GM20431 (cell line): ENCODE results near the gene ROR1.
"Not testable (repeated sequence)": the region's sequence is repeated elsewhere in the genome, so short reads cannot be mapped to it uniquely, and the experiment has no call there.

Source experiments
- in situ Hi-C: fragments of 300-500 bp; cut with MseI, MboI; formaldehyde crosslinking; loops from one replicate; pipeline ENCODE4 v1.15.0; 2020; ENCODE audit warnings: low sequenced_read_pairs; ENCODE audit not compliant: unreplicated experiment

ROR1 gene

DNA sequence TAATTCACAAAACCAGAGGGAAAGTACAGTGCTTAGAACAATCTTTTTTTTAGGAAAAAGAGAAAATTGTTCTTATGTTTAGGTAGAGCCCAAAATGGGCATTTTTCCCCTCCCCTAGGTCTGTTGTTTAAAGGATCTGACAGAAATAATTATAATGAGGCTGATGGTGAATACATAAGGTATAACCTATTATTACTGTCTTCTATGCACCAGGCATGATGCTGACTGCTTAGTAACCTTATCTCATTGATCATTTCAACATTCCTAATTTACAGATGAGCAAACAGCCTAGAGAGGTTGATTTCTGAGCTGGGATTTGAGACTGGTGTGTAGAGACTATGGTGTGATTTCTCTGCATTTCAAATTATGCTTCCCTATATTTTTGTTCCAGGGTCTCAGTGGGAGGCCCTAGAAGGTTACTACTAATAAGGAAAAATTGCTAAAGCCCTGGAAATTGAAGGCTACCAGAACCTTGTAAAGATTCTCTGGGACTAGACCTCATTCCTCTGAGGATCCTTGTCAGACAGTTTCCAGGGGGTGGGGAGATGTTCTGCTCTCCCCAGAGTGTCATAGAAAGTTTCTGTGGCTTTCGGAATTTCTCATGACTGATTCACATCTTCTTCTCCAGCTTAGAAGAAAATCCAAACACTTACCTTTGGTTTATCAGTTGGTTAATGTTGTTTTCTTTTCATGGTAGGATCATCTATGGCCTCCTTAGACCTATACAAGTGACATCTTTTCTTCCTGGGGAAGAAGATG, 44.9 kb downstream of the ROR1 start:
- in situ Hi-C loops = no loop called here

DNA sequence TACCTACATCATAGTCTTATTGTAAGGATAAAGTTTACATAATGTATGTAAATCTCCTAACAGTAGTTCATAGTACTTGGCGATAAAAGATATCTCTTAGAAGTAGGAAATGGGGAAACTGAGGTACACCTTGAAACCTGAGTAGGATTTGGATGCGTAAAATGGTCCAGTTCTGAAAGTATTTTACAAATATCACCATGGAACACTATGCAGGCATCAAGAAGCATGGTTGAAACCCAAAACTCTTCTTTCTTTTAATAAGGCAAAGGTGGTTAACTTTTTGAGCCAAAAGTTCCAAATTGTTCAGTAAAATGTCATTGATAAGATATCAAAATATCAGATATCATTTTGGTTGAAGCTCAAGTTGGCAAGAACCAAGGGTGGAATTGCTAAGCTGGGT, 46.0 kb downstream of the ROR1 start:
- in situ Hi-C loops = no loop called here

DNA sequence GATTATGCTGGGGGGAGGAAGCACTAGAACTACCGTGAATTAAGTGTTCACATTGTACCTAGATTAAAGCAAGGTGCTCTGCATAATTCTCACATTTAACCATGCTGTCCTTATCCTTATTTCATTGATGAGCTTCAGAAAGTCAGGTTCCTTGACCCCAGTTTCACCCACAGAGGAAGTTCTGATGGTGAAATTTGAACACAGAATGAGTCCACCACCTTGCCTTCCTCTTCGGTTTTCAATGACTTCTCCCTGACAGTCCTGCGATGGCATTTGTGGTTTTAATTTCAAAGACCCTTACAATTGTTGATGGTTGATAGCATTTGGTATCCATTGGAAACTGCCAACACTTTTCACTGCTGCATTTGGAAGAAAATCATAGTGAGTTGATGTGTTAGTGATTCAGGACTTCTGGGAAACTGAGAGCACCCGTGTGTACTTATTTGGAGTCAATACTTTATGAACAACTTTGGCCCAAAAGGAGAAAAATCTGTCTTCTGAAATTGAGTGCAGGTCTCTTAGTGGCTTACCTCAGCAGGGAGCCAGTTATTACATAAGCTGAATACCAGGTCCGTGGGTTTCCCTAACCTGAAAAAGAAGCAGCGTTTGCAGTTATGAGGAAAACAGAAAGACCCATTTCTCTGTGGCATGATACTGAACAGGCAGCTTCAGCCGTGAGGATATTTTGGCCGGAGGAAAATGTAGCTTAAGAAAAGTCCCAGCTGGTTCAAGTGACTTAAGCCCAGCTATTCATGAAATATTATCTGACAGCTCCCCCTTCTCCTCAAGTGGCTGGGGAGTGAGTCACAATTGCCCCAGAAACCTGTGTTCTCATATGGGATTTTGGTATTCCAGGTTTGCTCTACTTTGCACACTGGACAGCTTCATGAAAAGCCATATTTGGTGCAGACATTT, 47.5 kb downstream of the ROR1 start:
- in situ Hi-C loops = no loop called here

DNA sequence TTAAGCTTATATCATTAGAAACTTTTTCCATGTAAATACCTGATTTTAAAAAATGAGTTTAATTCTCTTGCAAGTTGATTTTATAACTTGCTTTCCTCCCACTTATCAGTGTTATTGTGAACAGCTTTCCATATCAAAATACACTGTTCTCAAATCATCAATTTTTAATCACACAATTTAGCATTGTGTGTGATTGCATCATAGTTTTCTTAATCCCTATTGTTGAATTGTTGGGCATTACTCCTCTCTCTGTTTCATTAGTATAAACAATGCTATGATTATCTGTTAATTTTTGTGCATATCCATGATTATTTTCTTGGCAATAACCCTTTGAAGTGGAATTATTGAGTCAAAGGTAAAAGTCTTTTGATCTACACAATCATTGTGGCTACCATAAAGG, 48.7 kb downstream of the ROR1 start:
- in situ Hi-C loops = no loop called here

DNA sequence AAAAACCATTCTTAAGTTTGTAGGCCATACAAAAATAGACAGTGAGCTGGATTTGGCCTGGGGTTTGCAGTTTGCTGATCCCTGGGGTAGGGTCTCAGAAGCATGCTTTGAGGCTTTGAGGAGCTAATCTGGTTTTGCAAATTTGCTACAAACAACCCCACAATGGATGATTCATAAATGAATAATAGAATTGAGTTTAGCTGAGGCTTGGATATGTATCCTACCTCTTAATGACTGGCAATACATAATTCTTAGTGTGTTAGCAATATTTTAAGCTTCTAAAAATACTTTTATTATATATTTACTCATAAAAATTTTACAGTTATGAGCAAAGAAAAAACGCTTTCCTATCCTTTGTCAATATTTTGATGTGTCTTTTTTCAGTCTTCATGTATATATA, 50.6 kb downstream of the ROR1 start:
- in situ Hi-C loops = no loop called here

DNA sequence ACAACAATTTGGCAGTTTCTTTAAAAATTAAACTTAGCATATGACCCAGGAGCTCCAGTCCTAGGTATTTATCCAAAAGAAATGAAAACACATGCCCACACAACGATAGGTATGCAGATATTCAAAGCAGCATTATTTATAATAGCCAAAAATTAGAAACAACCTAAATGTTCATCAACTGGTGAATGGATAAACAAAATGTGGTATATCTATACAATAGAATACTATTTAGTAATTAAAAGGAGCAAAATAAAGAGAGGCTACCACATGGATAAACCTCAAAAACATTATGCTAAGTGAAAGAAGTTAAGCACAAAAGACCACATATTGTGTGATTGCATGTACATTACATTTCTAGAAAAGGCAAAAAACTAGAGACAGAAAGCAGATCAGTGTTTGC, 51.3 kb downstream of the ROR1 start:
- in situ Hi-C loops = no loop called here

DNA sequence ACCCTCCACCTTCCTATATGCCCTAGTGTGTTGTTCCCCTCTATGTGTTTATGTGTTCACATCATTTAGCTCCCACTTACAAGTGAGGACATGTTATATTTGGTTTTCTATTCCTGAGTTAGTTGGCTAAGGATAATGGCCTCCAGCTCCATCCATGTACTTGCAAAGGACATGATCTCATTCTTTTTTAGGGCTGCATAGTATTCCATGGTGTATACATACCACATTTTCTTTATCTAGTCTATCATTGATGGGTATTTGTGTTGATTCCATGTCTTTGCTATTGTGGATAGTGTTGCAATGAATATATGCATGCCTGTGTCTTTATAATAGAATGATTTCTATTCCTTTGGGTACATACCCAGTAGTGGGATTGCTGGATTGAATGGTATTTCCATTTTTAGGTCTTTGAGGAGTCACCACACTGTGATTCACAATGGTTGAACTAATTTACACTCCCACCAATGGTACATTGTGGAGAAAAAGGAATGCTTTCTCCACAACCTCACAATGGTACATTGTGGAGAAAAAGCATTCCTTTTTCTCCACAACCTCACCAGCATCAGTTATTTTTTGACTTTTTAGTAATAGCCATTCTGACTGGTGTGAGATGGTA, 52.5 kb downstream of the ROR1 start:
- in situ Hi-C loops = not testable (repeated sequence)

DNA sequence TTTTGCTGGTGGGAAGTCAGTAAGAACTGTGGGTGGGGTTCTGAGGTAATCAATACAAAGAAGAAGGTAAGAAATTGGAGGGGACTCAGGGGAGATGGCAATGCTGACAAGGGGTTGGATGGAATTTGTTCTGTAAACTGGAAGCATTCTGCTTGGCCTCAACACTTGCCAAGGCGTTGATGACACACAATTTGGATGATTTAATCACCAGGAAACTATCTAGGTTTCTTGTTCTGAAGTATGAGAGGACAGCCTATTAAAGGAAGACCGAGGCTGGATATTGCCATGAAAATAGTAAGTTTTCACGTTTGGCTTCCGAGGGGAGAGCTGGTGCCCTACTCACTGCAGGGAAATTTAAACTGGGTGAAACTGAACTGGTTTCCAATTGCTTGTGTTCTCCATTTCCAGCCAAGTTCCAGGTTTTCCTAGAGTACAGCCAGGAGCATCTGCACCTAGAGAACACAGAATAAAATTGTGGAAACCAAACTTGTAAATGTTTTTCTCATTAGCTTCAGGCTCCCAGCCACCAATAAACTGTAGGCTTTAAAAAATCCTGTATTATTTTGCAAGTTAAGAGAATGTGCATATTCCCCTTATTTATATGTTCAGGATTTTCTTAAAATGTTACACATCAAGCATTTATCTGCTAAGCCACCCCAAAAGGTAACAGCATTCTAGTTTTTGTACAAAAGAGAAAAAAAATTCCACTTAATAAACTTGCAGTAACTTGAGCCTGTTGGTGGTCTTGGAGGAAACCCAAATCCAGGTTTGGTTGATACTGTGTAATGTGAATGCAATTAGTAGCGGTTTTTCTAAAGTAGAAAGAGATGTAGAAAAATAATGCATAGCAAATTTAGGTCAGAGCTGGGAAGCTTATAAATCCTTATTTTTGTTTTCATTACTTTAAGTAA, 53.8 kb downstream of the ROR1 start:
- in situ Hi-C loops = no loop called here

DNA sequence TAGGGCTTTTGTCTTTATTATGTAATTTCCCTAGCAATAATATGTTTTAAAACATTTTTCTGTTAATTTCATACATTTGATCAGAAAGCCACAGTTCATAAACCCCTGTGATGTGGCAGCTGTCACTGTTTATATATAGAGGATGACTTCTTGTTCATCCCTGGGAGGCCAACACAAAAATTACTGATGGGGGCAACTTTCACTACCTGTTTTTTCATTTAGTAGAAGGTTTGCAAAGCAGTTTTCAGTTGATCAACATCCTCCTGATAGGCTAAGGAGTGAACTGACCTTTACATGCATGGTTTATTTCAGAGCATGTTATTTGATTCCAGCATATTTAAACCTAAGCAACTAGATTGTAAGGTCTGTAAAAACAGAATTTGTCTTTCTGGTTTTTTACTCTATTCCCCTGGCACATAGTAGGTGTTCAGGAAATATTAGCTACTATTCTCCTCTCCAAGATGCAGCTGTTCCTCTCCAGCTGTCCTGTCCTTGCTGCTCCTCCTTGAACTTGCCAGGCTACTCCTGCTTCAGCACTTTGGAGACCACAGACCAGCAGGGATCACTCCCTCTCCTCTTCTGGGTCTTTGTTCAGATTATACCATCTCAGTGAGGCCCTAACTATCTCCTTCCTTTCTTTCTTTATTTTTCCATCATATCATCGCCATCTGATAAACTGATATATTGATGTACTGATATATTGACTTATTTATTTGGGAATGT, 54.7 kb downstream of the ROR1 start:
- in situ Hi-C loops = no loop called here

DNA sequence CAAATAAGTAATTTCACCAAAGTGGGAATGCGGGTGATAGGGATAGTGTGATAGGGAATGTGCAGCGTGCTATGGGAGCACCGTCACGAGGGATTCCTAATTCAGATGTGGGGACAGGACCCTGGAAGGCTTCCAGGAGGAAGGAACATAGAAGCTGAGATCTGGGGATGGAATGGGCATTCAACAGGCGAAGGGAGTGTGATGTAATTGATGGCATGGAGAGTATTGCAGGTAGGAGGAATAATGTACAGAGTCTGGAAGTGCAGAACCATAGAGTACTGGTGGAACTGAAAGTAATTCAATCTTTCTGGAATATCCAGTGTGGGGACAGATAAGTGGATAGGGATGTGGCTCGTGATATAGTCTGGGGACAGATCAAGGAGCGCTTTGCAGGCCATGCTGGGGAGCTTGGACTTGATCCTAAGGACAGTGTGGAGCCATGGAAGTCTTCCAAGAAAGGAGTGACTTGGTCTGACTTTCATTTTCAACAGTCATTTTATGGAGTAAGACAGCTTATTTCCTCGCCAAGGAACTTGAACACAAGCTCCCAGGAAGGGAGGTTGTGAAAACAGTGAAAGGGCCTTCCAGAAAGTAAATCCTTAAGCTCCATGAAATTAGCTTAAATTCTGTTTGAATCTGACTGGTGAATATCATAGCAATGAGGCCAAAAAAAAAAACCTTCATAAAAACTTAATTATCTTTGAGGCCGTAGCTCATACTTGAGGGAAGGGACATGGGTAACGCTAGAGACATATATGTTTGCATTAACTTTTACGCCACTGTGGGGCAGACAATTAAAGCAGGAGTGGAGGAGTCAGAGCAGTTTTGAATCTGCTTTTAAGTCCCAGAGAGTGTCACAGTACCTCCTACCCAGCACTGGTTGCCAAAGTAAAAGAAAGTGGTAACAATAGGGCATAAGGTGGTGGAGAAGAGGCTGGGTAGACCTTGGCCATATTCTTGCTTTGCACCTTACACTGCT, 55.8 kb downstream of the ROR1 start:
- in situ Hi-C loops = no loop called here

DNA sequence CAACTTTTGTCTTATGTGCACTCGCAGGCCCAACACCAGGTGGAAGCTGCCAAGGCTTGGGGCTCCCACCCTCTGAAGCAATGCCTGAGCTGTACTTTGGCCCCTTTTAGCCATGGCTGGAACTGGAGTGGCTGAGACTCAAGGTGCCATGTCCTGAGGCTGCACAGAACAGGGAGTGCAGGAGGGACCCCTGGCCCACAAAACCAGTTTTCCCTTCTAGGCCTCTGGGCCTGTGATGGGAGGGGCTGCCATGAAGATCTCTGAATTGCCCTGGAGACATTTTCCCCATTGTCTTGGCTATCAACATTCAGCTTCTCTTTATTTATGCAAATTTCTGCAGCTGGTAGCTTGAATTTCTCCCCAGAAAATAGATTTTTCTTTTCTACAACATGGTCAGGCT, 57.6 kb downstream of the ROR1 start:
- in situ Hi-C loops = no loop called here

DNA sequence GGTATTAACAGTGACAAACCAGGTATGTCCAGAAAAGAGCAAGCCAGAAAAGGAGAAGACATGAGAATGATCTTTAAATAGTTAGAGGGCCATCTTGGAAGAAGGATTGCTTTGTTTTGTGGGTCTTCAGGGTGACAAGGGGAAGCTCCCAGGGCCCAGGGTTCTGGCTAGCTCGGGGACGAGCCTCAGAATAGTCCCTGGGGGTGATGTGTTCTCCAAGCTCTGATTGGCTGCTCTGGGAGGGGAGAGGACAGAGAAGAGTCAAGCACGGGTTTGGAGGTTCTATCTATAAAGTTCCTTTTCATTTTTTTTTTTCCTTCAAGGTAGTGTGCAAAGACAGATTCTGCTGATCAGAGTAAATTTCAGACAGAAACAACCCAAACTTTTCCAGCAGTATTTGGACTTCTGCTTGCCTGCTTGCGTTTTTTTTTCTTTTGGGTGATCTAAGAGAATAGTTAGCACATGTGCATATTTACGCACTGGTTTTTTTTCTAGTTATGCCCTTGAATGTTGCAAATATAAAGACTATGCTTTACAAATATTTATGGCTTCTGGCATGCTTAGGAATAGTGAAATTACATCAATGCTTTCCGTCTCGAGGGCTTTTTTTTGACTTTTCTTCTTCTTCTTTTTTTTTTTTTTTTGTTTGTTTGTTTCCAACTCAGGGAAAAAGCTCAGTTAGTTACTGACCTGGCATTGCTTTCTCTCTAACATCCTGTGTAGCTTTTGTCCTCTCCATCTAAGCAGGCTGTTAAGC, 59.7 kb downstream of the ROR1 start:
- in situ Hi-C loops = no loop called here

DNA sequence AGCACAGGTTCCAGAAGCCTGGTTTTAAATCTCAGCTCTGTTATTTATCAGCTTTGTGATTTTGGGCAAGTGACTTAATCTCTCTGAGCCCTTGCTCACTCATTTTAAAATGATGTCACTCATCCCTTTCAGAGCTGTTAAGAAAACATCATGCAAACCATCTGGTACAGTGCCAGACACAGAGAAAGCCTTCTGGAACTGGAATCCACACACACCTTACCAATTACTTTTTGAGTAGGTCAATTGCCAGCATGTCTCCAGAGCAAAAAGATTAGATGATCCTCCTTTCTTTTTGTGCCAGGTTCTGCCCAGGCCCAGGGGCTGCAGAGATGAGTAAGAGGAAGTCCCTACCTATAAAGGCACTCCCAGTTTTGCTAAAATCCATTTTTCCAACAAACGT, 61.3 kb downstream of the ROR1 start:
- in situ Hi-C loops = no loop called here

DNA sequence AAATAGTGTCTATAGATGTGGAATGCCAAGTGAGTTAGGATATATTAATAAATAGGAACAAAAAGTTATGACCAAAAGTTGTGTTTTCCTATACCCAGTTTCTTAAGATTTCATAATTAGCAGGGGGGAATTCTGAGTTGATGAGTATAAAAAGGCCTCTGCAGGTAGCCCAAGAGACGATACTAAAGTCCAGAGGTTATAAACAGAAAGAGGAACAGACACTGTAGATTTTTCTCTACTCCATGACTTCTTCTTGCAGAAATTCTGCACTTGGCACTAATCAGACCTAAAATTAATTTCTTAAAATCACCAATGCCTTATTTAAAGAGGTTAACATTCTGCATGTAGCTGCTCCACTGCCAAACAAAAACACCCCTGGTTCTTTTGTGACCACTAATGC, 62.6 kb downstream of the ROR1 start:
- in situ Hi-C loops = no loop called here

DNA sequence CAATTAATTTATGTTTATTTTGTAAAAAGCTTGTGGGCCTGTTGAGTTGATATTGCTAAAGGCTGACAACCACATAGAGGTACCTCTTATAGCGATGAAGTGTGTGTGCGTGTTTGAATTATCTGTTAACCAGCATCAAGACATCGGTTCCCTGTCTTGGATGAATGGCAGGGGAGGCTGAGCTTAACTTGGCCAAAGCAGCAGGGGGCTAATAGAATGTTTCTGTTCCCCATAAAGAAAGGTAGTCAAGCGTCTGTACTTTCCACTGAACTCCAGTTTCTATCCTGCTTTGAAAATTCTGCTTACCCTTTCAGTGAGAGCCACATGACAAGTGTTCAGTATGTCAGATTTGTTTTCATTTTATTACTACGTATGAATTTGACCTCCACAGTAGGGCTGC, 63.0 kb downstream of the ROR1 start:
- in situ Hi-C loops = no loop called here

DNA sequence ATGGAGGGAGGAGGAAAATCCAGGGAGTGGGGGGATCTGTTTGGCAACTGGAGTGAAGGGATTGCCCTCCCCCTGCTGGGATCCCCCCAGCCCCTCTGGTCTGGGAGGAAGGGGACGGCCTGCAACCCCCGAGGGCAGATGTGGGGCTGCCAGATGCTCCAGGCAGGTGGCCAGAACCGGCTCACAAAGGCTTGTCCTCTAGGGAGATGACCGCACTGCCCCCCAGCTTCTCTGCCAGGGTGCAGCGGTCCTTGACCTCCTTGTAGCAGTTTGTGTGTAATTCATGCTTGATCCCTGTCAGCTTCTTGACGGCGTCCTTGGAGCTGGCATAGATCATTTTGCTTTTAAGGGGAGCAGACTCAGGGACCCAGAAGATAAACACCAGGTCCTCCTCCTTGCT, 69.2 kb downstream of the ROR1 start:
- in situ Hi-C loops = no loop called here

DNA sequence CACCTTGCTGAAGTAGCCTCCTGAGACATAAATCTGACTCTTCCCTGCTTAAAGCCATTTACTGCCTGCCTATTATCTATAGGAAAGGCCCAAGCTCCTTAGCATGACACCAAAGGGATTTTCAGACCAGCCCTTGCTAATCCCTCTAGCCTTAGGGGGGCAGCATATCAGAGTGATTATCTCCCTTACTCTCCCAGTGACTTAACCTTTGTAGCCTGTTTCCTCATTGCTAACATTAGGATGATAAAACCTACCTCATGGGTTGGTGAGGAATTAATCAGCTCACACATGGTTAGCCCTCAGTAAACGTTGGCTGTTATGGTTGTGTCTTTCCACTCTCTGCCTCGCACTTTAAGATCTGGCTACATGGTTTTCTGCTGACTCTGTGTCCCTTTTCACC, 70.1 kb downstream of the ROR1 start:
- in situ Hi-C loops = no loop called here

DNA sequence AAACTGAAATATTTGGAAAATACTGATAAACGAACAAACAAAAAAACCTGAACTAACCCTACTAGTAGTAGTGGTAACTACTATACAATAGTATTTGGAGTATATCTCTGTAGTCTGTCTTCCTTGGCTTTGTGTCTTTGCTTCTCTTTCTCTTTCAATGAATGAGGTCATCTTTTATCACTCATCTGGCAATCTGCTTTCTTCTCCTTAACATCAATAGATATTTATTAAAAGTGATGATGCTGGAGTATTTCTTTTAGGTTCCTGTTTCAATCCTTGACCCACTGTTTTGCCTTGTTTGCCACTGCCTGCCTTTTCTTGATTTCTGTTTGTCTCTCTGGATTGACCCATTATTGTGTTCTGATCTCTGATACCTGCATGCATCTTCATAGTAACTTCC, 71.5 kb downstream of the ROR1 start:
- in situ Hi-C loops = no loop called here
